PC-3 (cell line): Measurements from ENCODE around the gene TPCN2. TPM values are rescaled to one million over a fixed set of nuclear protein-coding genes. Genes with fewer than 3 reads are reported as not detected.

Source experiments
- ATAC-seq: fragments of 200-7000 bp; cut with Tn5 transposase; 2 replicates; pipeline ENCODE4 v1.9.1; 2020; ENCODE audit warnings: mild to moderate bottlenecking, moderate library complexity
- BruUV-seq: library from RNA; stranded (reverse); fragments of 400-500 nt; replicated peaks from 2 replicates; lab custom pipeline; 2021; lab: Mats Ljungman, UMichigan
- CTCF ChIA-PET: fragments of 300-600 bp; sonication (Branson Sonifier 250); formaldehyde crosslinking; loops from one replicate; lab custom pipeline; 2022; ENCODE audit warnings: antibody characterized with exemption; lab: Charles Lee
- POLR2A ChIA-PET: fragments of 300-600 bp; sonication (Branson Sonifier 250); formaldehyde crosslinking; loops from one replicate; lab custom pipeline; 2022; ENCODE audit warnings: antibody characterized with exemption; ENCODE audit not compliant: unreplicated experiment; lab: Charles Lee
- DNase-seq: peaks from one replicate; pipeline ENCODE4 v3.0.0-alpha.2; 2015
- H2AFZ ChIP-seq: fragments of 300-600 bp; sonication (generic); 2 replicates; pipeline ENCODE4 v1.6.0; 2016; ENCODE audit warnings: antibody characterized with exemption, low read length
- H3F3A ChIP-seq: fragments of 300-600 bp; sonication (generic); one replicate; pipeline ENCODE4 v1.6.0; 2017; ENCODE audit warnings: antibody characterized with exemption, low read length, control low read depth, mild to moderate bottlenecking; ENCODE audit not compliant: unreplicated experiment
- H3K27ac ChIP-seq: fragments of 300-600 bp; sonication (generic); 2 replicates; pipeline ENCODE4 v1.5.1; 2016; ENCODE audit warnings: mild to moderate bottlenecking, low read length
- H3K27me3 ChIP-seq: fragments of 300-600 bp; sonication (generic); 2 replicates; pipeline ENCODE4 v1.6.1; 2016; ENCODE audit warnings: low read length, mixed read lengths
- H3K36me3 ChIP-seq: fragments of 300-600 bp; sonication (generic); 2 replicates; pipeline ENCODE4 v1.6.1; 2016; ENCODE audit warnings: low read depth, mixed run types, low read length, mixed read lengths
- H3K4me1 ChIP-seq: fragments of 300-600 bp; sonication (generic); 2 replicates; pipeline ENCODE4 v1.5.1; 2016; ENCODE audit warnings: low read length; ENCODE audit not compliant: insufficient read depth
- H3K4me2 ChIP-seq: fragments of 300-600 bp; sonication (generic); 2 replicates; pipeline ENCODE4 v1.6.0; 2016; ENCODE audit warnings: low read length
- H3K4me3 ChIP-seq: fragments of 300-600 bp; sonication (generic); 2 replicates; pipeline ENCODE4 v1.5.1; 2016; ENCODE audit warnings: mild to moderate bottlenecking, low read length, mixed read lengths
- H3K79me2 ChIP-seq: fragments of 300-600 bp; sonication (generic); 2 replicates; pipeline ENCODE4 v1.6.1; 2017; ENCODE audit warnings: low read length, mixed read lengths
- H3K9ac ChIP-seq: fragments of 300-600 bp; sonication (generic); 2 replicates; pipeline ENCODE4 v1.6.0; 2016; ENCODE audit warnings: mild to moderate bottlenecking, low read length
- H3K9me2 ChIP-seq: fragments of 300-600 bp; sonication (generic); replicated peaks from 2 replicates; pipeline ENCODE4 v1.6.1; 2016; ENCODE audit warnings: mixed run types, low read length, mixed read lengths
- H3K9me3 ChIP-seq: fragments of 300-600 bp; sonication (generic); 2 replicates; pipeline ENCODE4 v1.6.1; 2016; ENCODE audit warnings: low read length, mixed read lengths
- H4K20me1 ChIP-seq: fragments of 300-600 bp; sonication (generic); 2 replicates; pipeline ENCODE4 v1.6.1; 2016; ENCODE audit warnings: low read length, mixed read lengths
- CTCF ChIP-seq: fragments of 300-600 bp; sonication (generic); conservative IDR thresholded peaks from 2 replicates; pipeline ENCODE4 v1.5.1; 2017; ENCODE audit warnings: antibody characterized with exemption, low read depth, mild to moderate bottlenecking, low read length
- EZH2 ChIP-seq: fragments of 300-600 bp; sonication (generic); IDR thresholded peaks from one replicate; pipeline ENCODE4 v1.6.1; 2017; ENCODE audit warnings: antibody characterized with exemption, mild to moderate bottlenecking, low read length; ENCODE audit not compliant: unreplicated experiment
- EZH2phosphoT487 ChIP-seq: fragments of 300-600 bp; sonication (generic); IDR thresholded peaks from 2 replicates; pipeline ENCODE4 v1.6.1; 2018; ENCODE audit warnings: mild to moderate bottlenecking, antibody characterized with exemption, low read length, borderline replicate concordance
- intact Hi-C: fragments of 100-400 bp; cut with micrococcal nuclease; formaldehyde crosslinking; loops from 2 replicates; pipeline ENCODE4 v1.9.0; 2023
- total RNA-seq: library from RNA; depleted of rRNA; stranded (reverse); fragments of >200 nt; gene quantifications from 2 replicates; pipeline ENCODE4 v1.2.3, GENCODE V29; 2014

TPCN2 gene
- total RNA-seq, 1 experiment from 2014 or later, result 13.0 TPM

GRCh38 chr11:69153661-69154060 lies 104.9 kb downstream of the TPCN2 start:
- intact Hi-C loops, result no loop called here
- no peaks in the 10 kb centered on the region for H3K4me1 ChIP-seq
- ATAC-seq (no peak), DNase-seq (no peak)
- H3K27me3 ChIP-seq, result no peaks in the 10 kb centered on the region
- no peak overlapping the region for H3K27ac ChIP-seq
- no peak overlapping the region for H3K4me2 ChIP-seq
- CTCF ChIA-PET, result no interaction called here
- H3K36me3 ChIP-seq, result no peaks in the 10 kb centered on the region
- BruUV-seq, result no TSS peak
- H3K79me2 ChIP-seq, result no peaks in the 10 kb centered on the region
- no peaks in the 10 kb centered on the region for H3K9me2 ChIP-seq
- no peak for TF ChIP-seq EZH2phosphoT487
- no peak for TF ChIP-seq EZH2
- TF ChIP-seq CTCF, result no peak
- H2AFZ ChIP-seq, result no peak overlapping the region
- H3K9ac ChIP-seq, result no peak overlapping the region
- no peaks in the 10 kb centered on the region for H3F3A ChIP-seq
- no peaks in the 10 kb centered on the region for H4K20me1 ChIP-seq
- H3K9me3 ChIP-seq, result no peaks in the 10 kb centered on the region
- POLR2A ChIA-PET, result no interaction called here
- no peak overlapping the region for H3K4me3 ChIP-seq

GRCh38 chr11:69154211-69154913 lies 105.6 kb downstream of the TPCN2 start:
- intact Hi-C loops, result no loop called here
- H3K27me3 ChIP-seq, result no peaks in the 10 kb centered on the region
- H3K79me2 ChIP-seq, result no peaks in the 10 kb centered on the region
- TF ChIP-seq EZH2 (no peak), CTCF (no peak), EZH2phosphoT487 (no peak)
- ChIA-PET POLR2A (no interaction called here), CTCF (no interaction called here)
- no peaks in the 10 kb centered on the region for H3K9me3 ChIP-seq
- H3F3A ChIP-seq, result no peaks in the 10 kb centered on the region
- no peaks in the 10 kb centered on the region for H3K9me2 ChIP-seq
- H3K27ac ChIP-seq, result no peak overlapping the region
- H3K4me3 ChIP-seq, result no peak overlapping the region
- DNase-seq (no peak), ATAC-seq (no peak)
- H3K9ac ChIP-seq, result no peak overlapping the region
- no peaks in the 10 kb centered on the region for H4K20me1 ChIP-seq
- no peak overlapping the region for H3K4me2 ChIP-seq
- no peaks in the 10 kb centered on the region for H3K36me3 ChIP-seq
- no peak overlapping the region for H2AFZ ChIP-seq
- no peaks in the 10 kb centered on the region for H3K4me1 ChIP-seq
- BruUV-seq, result no TSS peak

- Histone ChIP-seq H3K36me3 (no peaks in the 10 kb centered on the region), H3K9ac (no peak overlapping the region), H3K4me1 (no peaks in the 10 kb centered on the region), H3K4me3 (no peak overlapping the region), H2AFZ (no peak overlapping the region), H3K79me2 (no peaks in the 10 kb centered on the region), H3K27me3 (no peaks in the 10 kb centered on the region), H3K9me3 (no peaks in the 10 kb centered on the region), H3K4me2 (no peak overlapping the region), H3F3A (no peaks in the 10 kb centered on the region), H3K27ac (no peak overlapping the region), H3K9me2 (no peaks in the 10 kb centered on the region), H4K20me1 (no peaks in the 10 kb centered on the region)
- TF ChIP-seq CTCF, result no peak
- no peak for TF ChIP-seq EZH2
- TF ChIP-seq EZH2phosphoT487, result no peak
- intact Hi-C loops, result no loop called here
- CTCF ChIA-PET, result no interaction called here
- no peak for DNase-seq
- no TSS peak for BruUV-seq
- ATAC-seq, result no peak
- POLR2A ChIA-PET, result no interaction called here
These were observed 106.2 kb downstream of the TPCN2 start for GRCh38 chr11:69154938-69155301.
